Gastroesophageal sphincter (tissue), 4 donors: ENCODE measurements around the gene IL1RAP. TPM values are rescaled to one million over a fixed set of nuclear protein-coding genes. Genes with fewer than 3 reads are reported as not detected.

Experiments used
- ATAC-seq: fragments of 150-250 bp; one replicate; pipeline ENCODE4 v1.9.1; 2016; ENCODE audit warnings: mild to moderate bottlenecking, moderate library complexity
- H3K27ac ChIP-seq, 4 donors: fragments of 200-600 bp; sonication (generic) in 3 of 4; 1 replicate in 3 of 4; 2 replicates in 1 of 4; pipeline ENCODE4 v1.5.1; 2016 to 2019
- H3K27me3 ChIP-seq: fragments of 200-600 bp; sonication (generic); one replicate; pipeline ENCODE4 v1.5.1; 2019
- H3K36me3 ChIP-seq, 2 donors: fragments of 200-600 bp; sonication (generic); one replicate each; pipeline ENCODE4 v1.5.1; 2019; ENCODE audit warnings: control low read depth in 1 of 2
- H3K4me1 ChIP-seq, 3 donors: fragments of 200-600 bp; sonication (generic); 1 replicate in 2 of 3; 2 replicates in 1 of 3; pipeline ENCODE4 v1.5.1; 2016 to 2019; ENCODE audit warnings: control low read depth in 2 of 3
- H3K4me3 ChIP-seq, 2 donors: fragments of 200-600 bp; sonication (generic); one replicate each; pipeline ENCODE4 v1.5.1; 2019; ENCODE audit warnings: mild to moderate bottlenecking in 1 of 2, moderate library complexity in 1 of 2
- H3K9me3 ChIP-seq, 3 donors: fragments of 200-600 bp; sonication (generic); one replicate each; pipeline ENCODE4 v1.5.1; 2017 to 2019; ENCODE audit warnings: control low read depth in 2 of 3
- EP300 ChIP-seq: sonication (generic); formaldehyde crosslinking; IDR thresholded peaks from one replicate; pipeline ENCODE4 v1.6.1; 2017; ENCODE audit warnings: antibody characterized with exemption, mild to moderate bottlenecking
- POLR2A ChIP-seq, 2 donors: fragments of 450-650 bp; IDR thresholded peaks; one replicate each; pipeline ENCODE4 v1.6.1; 2017; ENCODE audit warnings: antibody characterized with exemption in 2 of 2, mild to moderate bottlenecking in 2 of 2, moderate library complexity in 1 of 2
- POLR2AphosphoS5 ChIP-seq: sonication (generic); formaldehyde crosslinking; IDR thresholded peaks from one replicate; pipeline ENCODE4 v1.6.1; 2017; ENCODE audit warnings: antibody characterized with exemption
- WGBS, 2 donors: methylation state at CpG; one replicate each; pipeline ENCODE4 v1.1.5; 2018; ENCODE audit warnings: low coverage in 1 of 2; 5-methylcytosine and 5-hydroxymethylcytosine counted together
- total RNA-seq, 4 donors: library from RNA; depleted of rRNA; stranded (reverse); fragments of >200 nt; gene quantifications; one replicate each; pipeline ENCODE4 v1.1.0, GENCODE V29; 2016
- TF ChIP-seq, protein P1 (sequence below), 4 experiments: fragments of 200-600 bp in 2 of 4; fragments of 450-650 bp in 2 of 4; sonication (generic) in 1 of 4; IDR thresholded peaks; one replicate each; pipeline ENCODE4 v1.5.1; 2017 to 2019; ENCODE audit warnings: antibody characterized with exemption in 4 of 4, mild to moderate bottlenecking in 2 of 4, moderate library complexity in 2 of 4

Gene IL1RAP
- total RNA-seq, 4 donors from 2014 or later: 3.2 to 11.0 (median 5.0) TPM

DNA sequence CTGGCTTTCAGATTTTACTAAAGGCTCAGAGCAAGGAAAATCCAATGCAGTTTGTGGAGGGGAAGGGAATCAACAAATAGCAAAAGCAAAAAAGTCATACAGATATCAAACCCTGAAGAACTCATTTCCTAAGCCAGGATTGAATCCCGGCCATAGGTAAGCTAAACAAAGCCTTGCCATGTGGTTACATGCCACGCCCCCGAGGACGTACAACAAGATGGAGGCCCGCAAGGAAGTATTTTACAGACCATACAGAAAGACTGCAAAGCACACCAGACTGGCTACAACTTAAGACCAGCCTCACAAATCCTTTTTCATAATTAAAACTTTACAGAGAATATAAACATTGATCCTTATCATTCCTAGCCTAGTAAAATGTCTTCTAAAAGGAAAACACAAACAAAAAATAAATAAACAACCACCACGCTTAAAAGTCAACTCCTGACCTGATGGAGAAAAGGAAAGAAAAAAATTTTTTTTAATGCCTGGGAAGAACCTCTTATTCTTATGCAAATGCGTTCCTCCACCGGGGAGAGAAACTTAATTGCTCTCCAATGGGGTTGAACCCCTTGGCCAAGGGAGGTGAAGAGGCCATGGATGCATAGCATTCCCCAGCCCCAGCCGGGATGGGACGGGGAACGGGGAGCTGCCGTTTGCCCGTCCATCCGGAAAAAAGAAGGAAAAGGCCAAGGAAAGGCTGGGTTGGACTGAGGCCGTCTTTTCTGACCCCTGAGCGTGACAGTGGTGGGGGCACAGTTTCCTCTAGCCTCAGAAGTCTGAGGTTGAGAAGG is 39.3 kb downstream of the IL1RAP start:
- WGBS, 2 donors: 89 to 90% methylated on average over 11 to 13 of the region's 16 CpGs
- no peaks in the 10 kb centered on the region for H3K4me1 ChIP-seq

GRCh38 chr3:190554197-190554596 is 40.3 kb downstream of the IL1RAP start:
- WGBS, 2 donors: 77 to 83% methylated on average over 5 of the region's 6 CpGs
- Histone ChIP-seq H3K9me3 (peaks cover 0 to 6% (median 0%) of the 10 kb centered on the region in 3 donors), H3K27ac (no peak overlapping the region), H3K27me3 (no peaks in the 10 kb centered on the region), H3K4me3 (no peak overlapping the region), H3K4me1 (no peaks in the 10 kb centered on the region), H3K36me3 (no peaks in the 10 kb centered on the region)
- no peak for ATAC-seq
- no peak for TF ChIP-seq EP300
- TF ChIP-seq, protein P1, sequence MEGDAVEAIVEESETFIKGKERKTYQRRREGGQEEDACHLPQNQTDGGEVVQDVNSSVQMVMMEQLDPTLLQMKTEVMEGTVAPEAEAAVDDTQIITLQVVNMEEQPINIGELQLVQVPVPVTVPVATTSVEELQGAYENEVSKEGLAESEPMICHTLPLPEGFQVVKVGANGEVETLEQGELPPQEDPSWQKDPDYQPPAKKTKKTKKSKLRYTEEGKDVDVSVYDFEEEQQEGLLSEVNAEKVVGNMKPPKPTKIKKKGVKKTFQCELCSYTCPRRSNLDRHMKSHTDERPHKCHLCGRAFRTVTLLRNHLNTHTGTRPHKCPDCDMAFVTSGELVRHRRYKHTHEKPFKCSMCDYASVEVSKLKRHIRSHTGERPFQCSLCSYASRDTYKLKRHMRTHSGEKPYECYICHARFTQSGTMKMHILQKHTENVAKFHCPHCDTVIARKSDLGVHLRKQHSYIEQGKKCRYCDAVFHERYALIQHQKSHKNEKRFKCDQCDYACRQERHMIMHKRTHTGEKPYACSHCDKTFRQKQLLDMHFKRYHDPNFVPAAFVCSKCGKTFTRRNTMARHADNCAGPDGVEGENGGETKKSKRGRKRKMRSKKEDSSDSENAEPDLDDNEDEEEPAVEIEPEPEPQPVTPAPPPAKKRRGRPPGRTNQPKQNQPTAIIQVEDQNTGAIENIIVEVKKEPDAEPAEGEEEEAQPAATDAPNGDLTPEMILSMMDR (IDR thresholded peaks at IDR 0.05): no peak
- no peak for TF ChIP-seq POLR2A (IDR thresholded peaks at IDR 0.05)
- TF ChIP-seq POLR2AphosphoS5: no peak

More for the DNA sequence above, 39.3 kb downstream of the IL1RAP start:
- Histone ChIP-seq H3K27ac (no peak overlapping the region), H3K4me3 (no peak overlapping the region), H3K9me3 (no peaks in the 10 kb centered on the region), H3K27me3 (no peaks in the 10 kb centered on the region), H3K36me3 (no peaks in the 10 kb centered on the region)
- no peak for TF ChIP-seq POLR2AphosphoS5
- TF ChIP-seq, protein P1 (IDR thresholded peaks at IDR 0.05): no peak
- TF ChIP-seq POLR2A (IDR thresholded peaks at IDR 0.05): no peak
- no peak for TF ChIP-seq EP300
- no peak for ATAC-seq

GRCh38 chr3:190556351-190556750 is 42.5 kb downstream of the IL1RAP start:
- WGBS, 2 donors: 70 to 75% methylated on average over 1 to 2 of the region's 2 CpGs

GRCh38 chr3:190557296-190557695 is 43.4 kb downstream of the IL1RAP start:
- Histone ChIP-seq H3K9me3 (peaks cover 0 to 6% (median 0%) of the 10 kb centered on the region in 3 donors), H3K4me1 (no peaks in the 10 kb centered on the region), H3K4me3 (no peak overlapping the region), H3K27ac (no peak overlapping the region), H3K36me3 (no peaks in the 10 kb centered on the region), H3K27me3 (no peaks in the 10 kb centered on the region)
- ATAC-seq: no peak
- TF ChIP-seq EP300: no peak
- no peak for TF ChIP-seq POLR2AphosphoS5
- TF ChIP-seq, protein P1 (IDR thresholded peaks at IDR 0.05): no peak
- TF ChIP-seq POLR2A (IDR thresholded peaks at IDR 0.05): no peak

More at GRCh38 chr3:190556351-190556750, 42.5 kb downstream of the IL1RAP start:
- Histone ChIP-seq H3K27ac (no peak overlapping the region), H3K36me3 (no peaks in the 10 kb centered on the region), H3K9me3 (peaks cover 0 to 6% (median 0%) of the 10 kb centered on the region in 3 donors), H3K27me3 (no peaks in the 10 kb centered on the region), H3K4me1 (no peaks in the 10 kb centered on the region), H3K4me3 (no peak overlapping the region)
- no peak for TF ChIP-seq POLR2A (IDR thresholded peaks at IDR 0.05)
- no peak for TF ChIP-seq POLR2AphosphoS5
- no peak for ATAC-seq

GRCh38 chr3:190558316-190558715 is 44.4 kb downstream of the IL1RAP start:
- TF ChIP-seq POLR2A (IDR thresholded peaks at IDR 0.05) (no peak), POLR2AphosphoS5 (no peak), EP300 (no peak)
- TF ChIP-seq, protein P1 (IDR thresholded peaks at IDR 0.05): no peak
- Histone ChIP-seq H3K4me1 (no peaks in the 10 kb centered on the region), H3K27me3 (no peaks in the 10 kb centered on the region), H3K4me3 (no peak overlapping the region), H3K9me3 (peaks cover 0 to 6% (median 0%) of the 10 kb centered on the region in 3 donors), H3K36me3 (no peaks in the 10 kb centered on the region), H3K27ac (no peak overlapping the region)
- ATAC-seq: no peak
- WGBS, 2 donors: 86 to 100% methylated on average over 1 of the region's 1 CpG
